ENCODE results near the gene SLC6A13. TPM values are rescaled to one million over a fixed set of nuclear protein-coding genes. Genes with fewer than 3 reads are reported as not detected.

The SLC6A13 gene
- polyA plus RNA-seq, 4 donors: 3.6 to 47.4 (median 44.1) TPM

DNA sequence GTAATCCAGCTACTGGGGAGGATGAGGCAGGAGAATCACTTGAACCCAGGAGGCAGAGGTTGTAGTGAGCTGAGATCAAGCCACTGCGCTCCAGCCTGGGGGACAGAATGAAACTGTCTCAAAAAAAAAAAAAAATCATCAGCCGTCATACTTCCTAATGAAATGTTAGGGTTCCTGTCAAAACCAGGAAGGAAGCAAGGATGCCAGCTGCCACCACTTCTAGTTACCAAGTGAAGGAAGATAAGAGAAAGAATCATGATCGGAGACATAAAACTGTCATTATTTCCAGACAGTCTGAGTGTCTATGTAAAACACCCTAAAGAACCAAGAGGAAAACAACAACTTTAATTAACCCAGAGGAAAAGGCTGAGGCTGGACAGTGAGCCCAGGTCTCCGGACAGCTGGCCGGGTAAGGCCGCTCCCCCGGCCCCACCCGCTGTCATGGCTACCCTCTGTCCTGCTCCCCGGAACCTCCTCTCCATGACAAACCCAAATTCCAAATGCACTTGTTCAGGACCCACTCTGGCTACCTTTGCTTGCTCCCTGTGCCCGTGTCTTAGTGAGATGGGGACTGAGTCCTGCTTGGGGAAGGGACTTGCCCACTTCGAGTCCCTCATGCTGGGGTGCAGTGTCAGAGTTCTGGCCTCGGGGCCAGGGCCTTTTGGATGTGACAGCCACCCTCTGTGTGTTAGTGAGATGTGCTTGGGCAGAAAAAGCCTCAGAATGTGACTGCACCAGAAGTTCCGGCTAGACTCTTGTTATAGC lies 77.6 kb downstream of the SLC6A13 start:
- DNase-seq (ENCODE audit: low read depth in 4 of 4, low spot score in 3 of 4): no peak

DNA sequence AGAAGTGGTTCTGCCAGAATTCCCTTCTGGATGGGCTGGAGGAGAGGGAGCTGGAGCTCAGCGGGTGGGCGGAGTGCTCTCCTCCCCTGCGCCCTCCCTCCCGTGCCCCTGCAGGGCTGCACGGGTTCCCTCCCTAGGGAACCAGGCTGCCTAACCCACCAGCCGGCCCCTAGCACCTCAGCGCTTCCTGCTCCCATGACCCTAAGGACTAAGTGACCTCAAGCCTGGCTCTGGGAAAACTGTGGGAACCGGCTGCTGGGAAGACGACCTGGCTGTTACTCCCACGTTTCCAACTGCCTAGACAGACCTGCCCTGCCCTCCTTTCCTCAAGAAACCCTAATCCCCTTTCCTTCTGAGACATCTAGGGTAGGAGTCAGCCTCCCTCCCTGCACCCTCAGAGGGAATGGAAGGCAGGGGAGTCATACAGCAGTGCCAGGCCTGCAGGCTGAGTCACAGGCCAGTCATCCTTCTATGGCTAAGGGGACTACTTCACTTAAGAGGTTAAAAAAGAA lies 80.2 kb downstream of the SLC6A13 start:
- no peak for DNase-seq (ENCODE audit: low read depth in 4 of 4, low spot score in 3 of 4)

DNA sequence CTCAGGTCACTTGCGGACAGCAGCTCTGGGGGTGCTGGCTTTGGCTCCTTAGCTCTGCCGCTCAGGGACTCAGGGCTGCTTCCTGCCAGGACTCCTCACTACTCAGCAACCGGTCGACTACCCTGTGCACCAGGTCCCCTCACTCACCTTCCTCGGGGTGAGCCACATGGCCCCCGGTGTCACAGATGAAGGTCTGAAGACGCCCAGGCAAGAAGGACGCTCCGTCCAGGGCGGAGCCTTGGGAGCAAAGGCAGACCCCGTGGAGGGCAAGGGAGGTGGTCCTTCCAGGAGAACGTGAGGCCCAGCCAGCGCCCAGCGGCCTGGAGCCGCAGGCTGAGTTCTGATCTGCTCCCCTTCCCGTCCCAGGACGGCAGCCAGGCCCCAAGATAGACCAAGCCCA lies 80.7 kb downstream of the SLC6A13 start:
- no peak for DNase-seq (ENCODE audit: low read depth in 4 of 4, low spot score in 3 of 4)

DNA sequence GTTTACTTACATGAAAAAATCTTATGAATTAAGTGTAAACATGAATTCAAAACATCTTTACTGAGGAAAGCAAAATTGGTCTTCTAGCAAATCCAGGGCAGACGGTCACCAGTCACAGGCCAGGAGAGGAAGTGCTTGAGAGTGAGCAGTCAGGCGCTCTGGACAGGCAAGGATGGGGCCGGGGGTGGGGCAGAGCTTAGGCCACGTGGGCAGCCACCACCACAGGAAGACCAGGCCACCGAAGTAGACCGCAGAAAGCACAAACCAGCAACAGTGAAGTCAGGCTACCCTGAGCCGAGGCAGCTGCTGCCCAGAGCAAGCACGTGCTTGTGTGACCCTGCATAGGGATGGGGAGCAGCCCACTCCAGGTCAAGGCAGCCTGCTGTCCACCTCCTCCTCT lies 82.2 kb downstream of the SLC6A13 start:
- DNase-seq (ENCODE audit: low read depth in 4 of 4, low spot score in 3 of 4): no peak

DNA sequence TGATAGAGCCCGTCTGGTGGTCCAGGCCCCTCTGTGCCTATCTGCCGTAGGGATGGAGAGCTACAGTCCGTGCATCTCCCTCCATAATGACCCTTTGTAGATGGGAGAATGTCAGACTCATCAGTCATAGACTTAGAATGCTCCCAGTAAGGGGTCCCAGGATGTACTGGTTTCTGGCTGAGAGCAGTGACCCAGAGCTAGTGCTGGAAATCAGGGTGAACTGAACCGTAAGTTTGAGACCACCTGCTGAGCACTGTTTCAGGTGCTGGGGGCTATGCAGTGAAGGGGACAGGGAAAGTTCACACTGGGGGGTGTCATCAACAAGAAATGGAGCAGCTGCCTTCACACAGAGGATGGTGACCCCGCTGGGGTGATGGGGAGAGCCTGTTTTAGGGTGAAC lies 82.8 kb downstream of the SLC6A13 start:
- DNase-seq (ENCODE audit: low read depth in 4 of 4, low spot score in 3 of 4): no peak

DNA sequence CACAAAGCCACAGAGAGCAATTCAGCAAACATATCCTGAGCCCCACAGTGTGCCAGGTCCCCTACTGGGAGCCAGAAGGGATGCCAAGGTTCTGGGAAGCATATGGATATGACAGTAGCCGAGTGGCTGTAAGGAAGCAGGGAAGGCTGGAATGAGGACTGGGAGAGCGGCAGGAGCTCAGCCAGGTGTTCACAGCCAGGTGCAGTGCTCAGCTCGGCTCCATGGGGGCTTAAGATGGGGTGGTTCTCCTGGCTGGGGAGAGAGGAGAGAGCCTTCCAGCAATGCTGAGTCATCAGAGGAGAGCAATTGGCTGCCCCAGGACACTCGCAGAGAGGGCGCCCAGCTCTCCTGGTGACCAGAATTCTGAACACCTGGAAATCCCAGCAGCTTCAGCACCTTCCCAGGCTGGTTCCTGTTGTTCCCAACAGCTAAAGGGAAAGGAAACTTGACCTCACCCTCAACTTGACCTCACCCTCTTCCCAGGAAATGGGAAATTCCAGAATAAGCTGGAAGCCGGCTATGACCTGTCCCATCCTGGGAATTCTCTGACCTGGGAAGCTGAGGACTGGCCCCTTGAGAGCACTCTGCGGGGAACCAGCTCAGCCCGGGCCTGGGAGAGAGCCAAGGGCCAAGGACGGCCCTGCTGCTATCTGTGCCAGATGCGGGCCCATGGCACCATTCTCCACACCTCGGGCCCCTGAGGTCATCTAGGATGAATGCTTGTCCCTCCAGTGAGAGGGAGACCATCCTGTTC lies 83.3 kb downstream of the SLC6A13 start:
- DNase-seq (ENCODE audit: low read depth in 4 of 4, low spot score in 3 of 4): no peak

DNA sequence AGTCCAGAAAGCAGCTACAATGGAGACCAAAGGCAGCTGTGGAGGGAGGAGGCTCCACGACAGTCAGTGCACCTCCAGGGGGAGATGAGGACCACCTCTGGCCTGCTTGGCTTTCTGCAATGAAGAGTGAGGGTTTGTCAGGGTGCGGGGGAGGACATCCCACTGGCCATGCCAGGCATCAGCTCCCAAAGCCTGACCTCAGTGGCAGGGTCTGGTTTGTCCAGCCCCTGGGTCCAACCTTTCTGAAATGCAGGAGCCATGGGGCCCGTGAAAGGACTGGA lies 83.9 kb downstream of the SLC6A13 start:
- no peak for DNase-seq (ENCODE audit: low read depth in 4 of 4, low spot score in 3 of 4)

DNA sequence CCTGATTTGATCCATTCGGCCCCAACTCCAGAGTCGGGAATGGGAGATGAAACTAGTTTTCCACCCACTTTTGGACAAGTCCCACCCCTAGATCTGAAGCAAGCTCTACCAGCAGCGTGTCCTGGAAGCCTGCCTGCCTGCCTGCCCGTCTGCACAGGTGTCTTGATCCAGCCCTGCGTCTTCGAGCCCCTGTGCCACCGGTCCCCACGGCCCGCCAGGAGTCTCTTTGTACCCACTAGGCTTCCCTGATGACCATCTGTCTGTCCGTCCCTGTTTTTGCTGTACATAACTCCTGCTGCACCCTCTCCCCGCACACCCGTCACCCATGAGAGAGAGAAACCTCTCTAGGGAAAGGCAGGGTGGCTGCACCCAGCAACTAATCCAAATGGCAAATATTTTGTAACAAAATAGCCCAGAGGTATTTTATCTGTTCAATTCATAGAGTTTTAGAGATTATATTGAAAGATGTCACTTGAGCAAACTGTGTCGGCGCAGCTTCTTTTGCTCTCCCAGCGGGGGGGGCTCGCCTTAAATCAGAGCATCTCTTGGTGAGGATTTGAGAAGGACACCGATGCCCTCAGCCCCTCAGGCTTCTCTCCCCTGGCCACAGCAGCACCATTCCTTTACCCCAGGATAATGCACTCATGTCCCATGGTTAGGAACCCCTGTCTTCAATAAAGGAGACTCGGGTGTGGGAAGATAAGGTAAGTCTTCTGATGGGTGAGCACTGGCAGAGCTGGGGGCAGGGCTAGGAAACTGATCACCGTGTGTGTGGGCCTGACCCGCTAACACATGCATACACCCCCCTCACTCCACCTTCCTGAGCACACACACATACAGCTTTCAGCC lies 84.4 kb downstream of the SLC6A13 start:
- DNase-seq (ENCODE audit: low read depth in 4 of 4, low spot score in 3 of 4): no peak

DNA sequence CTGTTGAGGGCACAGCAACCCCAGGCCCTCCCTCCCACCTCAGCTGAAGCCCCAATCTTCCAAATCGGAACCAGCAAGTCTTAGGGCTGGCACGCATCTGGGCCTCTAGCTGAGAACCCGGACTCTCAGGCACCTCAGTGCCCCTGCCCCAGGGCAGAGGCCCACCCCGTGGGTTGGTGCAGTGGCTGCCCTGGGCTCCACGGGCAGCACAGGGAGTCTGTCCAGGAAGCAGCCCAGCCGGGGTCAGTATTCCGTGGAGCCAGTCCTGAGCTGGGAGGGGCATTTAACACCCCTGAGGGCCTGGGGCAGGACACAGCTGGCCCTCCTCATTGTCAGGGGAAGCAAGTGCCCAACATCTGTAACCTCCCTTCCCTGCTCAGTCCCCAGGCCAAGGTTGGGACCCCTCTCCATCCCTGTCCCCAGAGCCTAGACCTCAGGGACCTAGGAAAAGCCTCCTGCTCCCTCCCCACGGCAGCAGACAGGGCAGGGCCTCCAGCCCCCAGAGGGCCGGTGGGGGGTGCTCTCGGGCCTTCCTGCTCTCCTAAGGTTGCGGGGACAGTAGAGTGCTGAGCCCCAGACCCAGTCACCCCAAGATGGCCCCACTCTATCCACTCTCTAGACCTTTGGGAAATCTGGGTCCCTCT lies 85.2 kb downstream of the SLC6A13 start:
- no peak for DNase-seq (ENCODE audit: low read depth in 4 of 4, low spot score in 3 of 4)

DNA sequence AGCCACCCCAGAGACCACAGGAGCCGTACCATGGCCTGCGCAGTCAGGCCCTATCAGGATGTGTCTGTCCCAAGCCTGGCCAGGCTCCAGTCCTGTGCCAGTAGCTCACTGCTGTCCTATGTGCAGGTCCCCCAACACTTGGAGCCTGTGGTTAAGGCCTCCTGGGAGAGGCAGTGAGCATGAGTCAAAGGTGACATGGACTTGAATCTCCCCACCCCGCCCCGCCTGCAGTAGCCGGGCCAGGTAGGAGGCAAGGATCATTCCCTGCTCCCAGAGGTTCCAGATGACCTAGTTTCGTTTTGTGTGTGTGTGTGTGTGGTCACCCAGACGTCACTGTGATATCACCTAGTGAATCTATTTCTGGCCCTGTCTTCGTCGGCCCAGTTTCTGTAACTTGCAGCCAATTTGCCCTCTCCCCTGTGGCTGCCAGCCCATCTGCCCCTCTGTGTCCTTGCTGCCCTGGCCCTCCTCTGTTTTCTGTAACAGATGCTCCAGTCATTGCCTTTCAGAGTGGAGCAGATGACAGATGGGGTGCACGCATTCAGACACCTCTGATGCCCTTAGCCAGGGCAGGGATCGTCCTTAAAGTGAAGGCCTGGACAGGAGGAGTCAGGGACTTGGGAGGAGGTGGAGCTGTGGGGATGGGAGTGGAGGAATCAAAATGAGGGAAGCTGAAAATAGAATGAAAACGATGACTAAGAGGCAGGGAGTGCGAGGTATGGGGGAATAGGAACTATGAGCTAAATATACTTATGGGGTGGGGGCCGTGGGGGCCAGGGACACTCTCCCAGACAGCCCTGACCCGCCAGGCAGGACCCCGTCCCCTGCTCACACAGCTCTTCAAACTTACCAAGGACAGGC lies 86.1 kb downstream of the SLC6A13 start:
- DNase-seq (ENCODE audit: low read depth in 4 of 4, low spot score in 3 of 4): no peak

DNA sequence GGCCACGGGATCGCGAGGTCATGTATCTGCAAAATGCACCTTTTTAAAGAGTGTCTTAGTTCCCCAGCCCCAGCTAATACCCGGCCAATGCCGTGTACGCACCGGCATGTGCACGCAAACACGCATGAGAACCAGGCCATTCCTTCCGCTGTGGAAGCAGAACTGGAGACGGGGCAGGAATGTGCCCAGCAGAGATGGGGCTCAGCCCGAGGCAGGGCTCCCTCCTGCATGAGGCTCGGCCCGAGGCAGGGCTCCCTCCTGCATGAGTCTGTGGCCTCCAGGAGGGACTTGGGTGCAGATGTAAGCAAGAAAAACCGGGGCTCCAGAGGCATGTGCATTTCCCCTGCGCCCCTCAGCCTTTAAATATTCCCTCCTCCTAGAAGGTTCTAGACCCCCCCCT lies 86.9 kb downstream of the SLC6A13 start:
- no peak for DNase-seq (ENCODE audit: low read depth in 4 of 4, low spot score in 3 of 4)

DNA sequence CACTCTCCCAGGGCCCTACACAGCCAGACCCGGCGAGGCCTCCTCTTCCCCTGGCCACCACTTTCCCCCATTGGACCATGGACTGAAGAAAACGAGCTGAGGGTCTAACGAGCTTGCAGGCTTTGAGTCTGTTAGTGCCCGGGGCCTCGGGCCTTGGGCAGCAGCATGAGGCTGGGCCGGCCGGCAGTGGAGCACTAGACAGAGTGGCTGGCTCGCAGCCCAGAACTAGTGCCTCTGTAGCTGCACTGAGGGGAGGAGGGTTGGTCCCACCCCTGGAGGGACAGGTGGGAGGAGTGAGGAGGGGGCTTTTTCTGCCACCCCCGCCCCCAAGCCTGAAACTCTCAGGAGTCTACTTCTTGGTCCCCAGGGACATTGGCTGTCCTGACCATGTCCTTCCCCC lies 87.4 kb downstream of the SLC6A13 start:
- no peak for DNase-seq (ENCODE audit: low read depth in 4 of 4, low spot score in 3 of 4)

DNA sequence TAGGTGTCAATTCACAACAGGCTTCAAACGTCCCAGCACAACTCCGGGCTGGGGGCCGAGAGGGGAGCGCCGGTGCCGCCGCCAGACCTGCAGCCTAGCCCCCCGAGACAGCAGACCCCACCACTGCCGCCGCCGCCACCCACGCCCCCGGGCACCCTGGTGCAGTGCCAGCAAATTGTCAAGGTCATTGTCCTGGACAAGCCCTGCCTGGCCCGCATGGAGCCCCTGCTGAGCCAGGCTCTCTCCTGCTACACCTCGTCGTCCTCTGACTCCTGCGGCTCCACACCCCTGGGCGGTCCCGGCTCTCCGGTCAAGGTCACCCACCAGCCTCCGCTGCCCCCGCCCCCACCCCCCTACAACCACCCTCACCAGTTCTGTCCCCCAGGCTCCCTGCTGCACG lies 88.0 kb downstream of the SLC6A13 start:
- DNase-seq (ENCODE audit: low read depth in 4 of 4, low spot score in 3 of 4): no peak

DNA sequence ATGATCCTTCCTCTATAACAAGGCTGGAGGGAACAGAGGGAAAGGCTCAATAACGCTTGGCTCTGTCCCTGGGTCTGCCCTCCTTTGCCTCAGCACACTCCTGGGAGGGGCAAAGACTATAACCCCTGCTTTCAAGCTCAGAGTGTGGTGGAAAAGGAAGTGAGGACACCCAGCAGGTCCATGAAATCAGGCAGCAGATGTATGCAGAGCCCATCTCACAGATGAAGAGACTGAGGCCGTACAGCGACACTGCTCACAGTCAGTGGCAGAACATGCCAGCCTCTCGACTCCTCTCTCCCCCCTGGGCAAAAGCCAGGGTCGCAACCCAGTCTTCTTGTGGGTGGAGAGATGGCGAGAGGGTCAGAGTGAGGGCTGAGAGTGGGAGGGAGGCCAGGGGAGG lies 88.5 kb downstream of the SLC6A13 start:
- no peak for DNase-seq (ENCODE audit: low read depth in 4 of 4, low spot score in 3 of 4)

DNA sequence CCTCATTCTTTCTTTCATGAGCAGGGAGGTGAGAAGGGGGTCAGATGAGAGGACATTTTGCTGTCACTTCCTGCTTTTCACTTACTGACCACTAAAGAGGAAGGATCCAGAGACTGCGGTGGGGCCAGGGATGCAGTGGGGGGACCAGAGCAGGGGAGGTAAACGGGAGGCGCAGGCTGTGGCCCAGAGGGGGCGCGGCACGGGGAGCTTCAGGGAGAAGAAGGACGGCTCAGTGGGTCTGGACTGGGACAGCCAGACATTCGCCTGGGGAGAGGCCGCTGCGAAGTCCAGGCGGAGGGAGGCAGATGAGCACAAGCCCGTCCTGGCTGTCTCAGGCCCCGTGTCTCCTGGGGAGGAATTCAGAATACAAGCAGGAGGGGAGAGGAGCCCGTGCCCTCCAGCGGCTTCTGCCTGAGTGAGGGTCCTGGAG lies 89.9 kb downstream of the SLC6A13 start:
- DNase-seq (ENCODE audit: low read depth in 4 of 4, low spot score in 3 of 4): no peak

DNA sequence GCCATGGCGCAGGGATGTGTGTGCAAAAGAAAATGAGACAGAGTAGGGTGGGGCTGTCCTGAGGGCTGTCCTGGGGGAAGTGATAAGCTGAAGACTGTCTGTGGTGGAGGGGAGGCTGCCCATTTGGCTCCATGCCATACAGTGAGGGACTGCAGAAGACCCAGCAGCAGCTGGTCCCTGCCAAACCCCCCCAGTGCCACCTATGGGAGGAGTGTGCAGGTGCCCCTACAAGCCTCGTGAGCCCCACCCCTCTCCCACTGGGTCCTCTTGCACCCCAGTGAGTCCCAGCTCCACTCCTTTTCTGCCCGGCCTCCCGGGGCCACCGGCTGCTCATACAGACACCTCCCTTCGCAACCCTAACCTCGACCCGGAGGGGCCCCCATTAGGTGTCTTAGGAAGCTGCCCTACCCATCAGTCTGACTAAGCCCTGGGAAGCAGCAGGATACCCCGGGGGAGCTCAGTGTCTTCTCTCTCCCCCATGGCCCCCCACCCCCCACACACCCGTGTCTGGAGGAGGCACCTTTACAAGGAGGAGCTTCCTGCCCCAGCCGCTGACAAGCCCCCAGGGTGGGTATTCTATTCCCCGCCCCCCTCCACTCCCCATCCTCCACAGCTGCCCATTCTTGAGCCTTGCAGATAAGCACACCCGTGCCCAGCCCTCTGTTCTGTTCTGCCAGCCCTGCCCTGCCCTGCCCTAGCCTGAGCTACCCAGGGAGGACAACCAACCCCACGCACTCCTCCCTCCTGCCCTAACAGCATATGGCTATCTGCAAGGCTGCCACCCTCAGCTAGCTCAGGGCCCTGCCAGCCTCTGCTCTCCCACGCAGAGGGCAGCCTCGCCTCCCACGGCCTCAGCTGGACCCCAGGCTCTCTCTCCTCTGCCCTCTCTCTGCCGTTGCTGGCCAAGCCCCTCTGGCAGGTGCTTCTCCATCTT lies 90.6 kb downstream of the SLC6A13 start:
- no peak for DNase-seq (ENCODE audit: low read depth in 4 of 4, low spot score in 3 of 4)

DNA sequence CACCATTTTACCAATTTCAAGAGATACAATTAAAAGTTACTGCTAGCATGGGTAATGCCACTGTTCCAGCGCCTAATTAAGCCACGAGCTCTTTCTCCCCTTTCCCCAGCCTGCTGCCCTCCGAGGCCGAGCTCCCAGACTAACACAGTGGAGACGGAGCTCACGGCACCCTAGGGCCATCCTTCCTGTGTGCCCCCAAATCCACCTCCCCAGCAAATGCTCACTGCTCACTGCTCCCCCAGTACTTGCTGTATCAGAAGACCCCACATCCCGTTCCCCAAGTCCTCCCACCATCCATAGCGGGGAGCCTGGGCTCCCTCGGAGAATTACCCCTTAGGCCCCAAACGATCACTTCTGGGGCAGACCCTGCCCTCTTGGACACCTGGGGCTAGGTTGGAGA lies 91.4 kb downstream of the SLC6A13 start:
- no peak for DNase-seq (ENCODE audit: low read depth in 4 of 4, low spot score in 3 of 4)

Measured in left renal pelvis (tissue), 4 donors.